GM18861 (cell line): Measurements from ENCODE around the gene ZFR.
"Not testable (repeated sequence)": the region's sequence is repeated elsewhere in the genome, so short reads cannot be mapped to it uniquely, and the experiment has no call there.

Source experiments
- ATAC-seq: cut with Tn5 transposase; IDR thresholded peaks from one replicate; pipeline ENCODE4 v1.9.1; 2021; ENCODE audit not compliant: unreplicated experiment

The ZFR gene

GRCh38 chr5:32452316-32452715 lies 7.8 kb upstream of the ZFR start:
- ATAC-seq, result not testable (repeated sequence)

GRCh38 chr5:32450952-32451351 lies 6.4 kb upstream of the ZFR start:
- no peak for ATAC-seq

GRCh38 chr5:32449262-32449661 lies 4.7 kb upstream of the ZFR start:
- ATAC-seq, result no peak

- peak; percentile 29 for ATAC-seq
Observed at GRCh38 chr5:32446630-32447029, 2.1 kb upstream of the ZFR start.

GRCh38 chr5:32445831-32446614 lies 1.5 kb upstream of the ZFR start:
- no peak for ATAC-seq

- no peak for ATAC-seq
Observed at GRCh38 chr5:32445287-32445758, 783 bp upstream of the ZFR start.

- peak; percentile 8 for ATAC-seq
Observed at GRCh38 chr5:32443541-32444430, 754 bp downstream of the ZFR start.

GRCh38 chr5:32443145-32443540 lies 1.4 kb downstream of the ZFR start:
- ATAC-seq, result peak; percentile 45

- ATAC-seq, result no peak
Observed at GRCh38 chr5:32439086-32439642, 5.4 kb downstream of the ZFR start.

- ATAC-seq, result no peak
Observed at GRCh38 chr5:32436553-32437242, 7.8 kb downstream of the ZFR start.

- no peak for ATAC-seq
Observed at GRCh38 chr5:32435383-32435782, 9.2 kb downstream of the ZFR start.

- ATAC-seq, result no peak
Observed at GRCh38 chr5:32434221-32434620, 10.3 kb downstream of the ZFR start.

GRCh38 chr5:32432633-32433032 lies 11.9 kb downstream of the ZFR start:
- no peak for ATAC-seq

GRCh38 chr5:32430825-32431224 lies 13.7 kb downstream of the ZFR start:
- not testable (repeated sequence) for ATAC-seq

GRCh38 chr5:32428426-32428825 lies 16.1 kb downstream of the ZFR start:
- no peak for ATAC-seq

- no peak for ATAC-seq
Observed at GRCh38 chr5:32426440-32427151, 17.9 kb downstream of the ZFR start.

- no peak for ATAC-seq
Observed at GRCh38 chr5:32422697-32423096, 21.8 kb downstream of the ZFR start.

- ATAC-seq, result no peak
Observed at GRCh38 chr5:32421075-32421474, 23.5 kb downstream of the ZFR start.

- no peak for ATAC-seq
Observed at GRCh38 chr5:32420506-32420905, 24.0 kb downstream of the ZFR start.

GRCh38 chr5:32419791-32420190 lies 24.7 kb downstream of the ZFR start:
- ATAC-seq, result no peak
